ENCODE data around the gene MSMO1.

MSMO1 gene

GRCh38 chr4:165299399-165300060 lies 27.9 kb upstream of the MSMO1 start:
- Histone ChIP-seq H3K27me3 (ENCODE audit: insufficient read depth, low read length) (no peaks in the 10 kb centered on the region), H3K27ac (ENCODE audit: low read length) (no peak overlapping the region), H3K36me3 (ENCODE audit: insufficient read depth, low read depth, low read length) (peaks cover 17% of the 10 kb centered on the region), H3K9ac (ENCODE audit: low read depth, low read length) (no peak overlapping the region), H3K4me1 (ENCODE audit: insufficient read depth, low read length) (no peaks in the 10 kb centered on the region; the same call in 1 of the 2 replicates), H3K9me3 (ENCODE audit: insufficient read depth, low read depth, low read length) (no peaks in the 10 kb centered on the region), H3K4me3 (ENCODE audit: low read length) (no peak overlapping the region)

- no peaks in the 10 kb centered on the region for H3K27me3 ChIP-seq (ENCODE audit: insufficient read depth, low read length)
- no peaks in the 10 kb centered on the region for H3K9me3 ChIP-seq (ENCODE audit: insufficient read depth, low read depth, low read length)
- H3K4me3 ChIP-seq (ENCODE audit: low read length): no peak overlapping the region
- H3K27ac ChIP-seq (ENCODE audit: low read length): no peak overlapping the region
- no peaks in the 10 kb centered on the region for H3K4me1 ChIP-seq (ENCODE audit: insufficient read depth, low read length)
- no peak overlapping the region for H3K9ac ChIP-seq (ENCODE audit: low read depth, low read length)
- peaks cover 17% of the 10 kb centered on the region for H3K36me3 ChIP-seq (ENCODE audit: insufficient read depth, low read depth, low read length)
Observed at GRCh38 chr4:165301833-165302232, 25.6 kb upstream of the MSMO1 start.

GRCh38 chr4:165302658-165303057 lies 24.8 kb upstream of the MSMO1 start:
- H3K4me1 ChIP-seq (ENCODE audit: insufficient read depth, low read length): no peaks in the 10 kb centered on the region
- H3K36me3 ChIP-seq (ENCODE audit: insufficient read depth, low read depth, low read length): peaks cover 13% of the 10 kb centered on the region
- no peaks in the 10 kb centered on the region for H3K9me3 ChIP-seq (ENCODE audit: insufficient read depth, low read depth, low read length)
- no peak overlapping the region for H3K9ac ChIP-seq (ENCODE audit: low read depth, low read length)
- no peak overlapping the region for H3K4me3 ChIP-seq (ENCODE audit: low read length)
- H3K27ac ChIP-seq (ENCODE audit: low read length): no peak overlapping the region
- H3K27me3 ChIP-seq (ENCODE audit: insufficient read depth, low read length): no peaks in the 10 kb centered on the region

- Histone ChIP-seq H3K9ac (ENCODE audit: low read depth, low read length) (no peak overlapping the region), H3K4me1 (ENCODE audit: insufficient read depth, low read length) (no peaks in the 10 kb centered on the region), H3K36me3 (ENCODE audit: insufficient read depth, low read depth, low read length) (peaks cover 3% of the 10 kb centered on the region; the same call in 1 of the 2 replicates), H3K27me3 (ENCODE audit: insufficient read depth, low read length) (no peaks in the 10 kb centered on the region), H3K9me3 (ENCODE audit: insufficient read depth, low read depth, low read length) (peaks cover 3% of the 10 kb centered on the region; the same call in 1 of the 2 replicates), H3K27ac (ENCODE audit: low read length) (no peak overlapping the region), H3K4me3 (ENCODE audit: low read length) (no peak overlapping the region)
Observed at GRCh38 chr4:165308166-165308565, 19.3 kb upstream of the MSMO1 start.

- Histone ChIP-seq H3K27me3 (ENCODE audit: insufficient read depth, low read length) (no peaks in the 10 kb centered on the region), H3K27ac (ENCODE audit: low read length) (no peak overlapping the region), H3K4me3 (ENCODE audit: low read length) (no peak overlapping the region), H3K4me1 (ENCODE audit: insufficient read depth, low read length) (no peaks in the 10 kb centered on the region), H3K36me3 (ENCODE audit: insufficient read depth, low read depth, low read length) (peaks cover 3% of the 10 kb centered on the region; the same call in 1 of the 2 replicates), H3K9me3 (ENCODE audit: insufficient read depth, low read depth, low read length) (peaks cover 3% of the 10 kb centered on the region; the same call in 1 of the 2 replicates), H3K9ac (ENCODE audit: low read depth, low read length) (no peak overlapping the region)
Observed at GRCh38 chr4:165308606-165309005, 18.9 kb upstream of the MSMO1 start.

- Histone ChIP-seq H3K4me1 (ENCODE audit: insufficient read depth, low read length) (no peaks in the 10 kb centered on the region), H3K36me3 (ENCODE audit: insufficient read depth, low read depth, low read length) (peaks cover 3% of the 10 kb centered on the region; the same call in 1 of the 2 replicates), H3K9me3 (ENCODE audit: insufficient read depth, low read depth, low read length) (peaks cover 3% of the 10 kb centered on the region; the same call in 1 of the 2 replicates), H3K27me3 (ENCODE audit: insufficient read depth, low read length) (no peaks in the 10 kb centered on the region), H3K4me3 (ENCODE audit: low read length) (no peak overlapping the region), H3K9ac (ENCODE audit: low read depth, low read length) (no peak overlapping the region), H3K27ac (ENCODE audit: low read length) (no peak overlapping the region)
Observed at GRCh38 chr4:165309456-165309855, 18.0 kb upstream of the MSMO1 start.

GRCh38 chr4:165312506-165312905 lies 15.0 kb upstream of the MSMO1 start:
- Histone ChIP-seq H3K4me1 (ENCODE audit: insufficient read depth, low read length) (no peaks in the 10 kb centered on the region), H3K4me3 (ENCODE audit: low read length) (no peak overlapping the region), H3K36me3 (ENCODE audit: insufficient read depth, low read depth, low read length) (peaks cover 3% of the 10 kb centered on the region; the same call in 1 of the 2 replicates), H3K9ac (ENCODE audit: low read depth, low read length) (no peak overlapping the region), H3K27me3 (ENCODE audit: insufficient read depth, low read length) (no peaks in the 10 kb centered on the region), H3K9me3 (ENCODE audit: insufficient read depth, low read depth, low read length) (peaks cover 3% of the 10 kb centered on the region; the same call in 1 of the 2 replicates), H3K27ac (ENCODE audit: low read length) (no peak overlapping the region)

GRCh38 chr4:165319030-165319429 lies 8.4 kb upstream of the MSMO1 start:
- no peak overlapping the region for H3K27ac ChIP-seq (ENCODE audit: low read length)
- no peak overlapping the region for H3K4me3 ChIP-seq (ENCODE audit: low read length)
- no peak overlapping the region for H3K9ac ChIP-seq (ENCODE audit: low read depth, low read length)
- no peaks in the 10 kb centered on the region for H3K36me3 ChIP-seq (ENCODE audit: insufficient read depth, low read depth, low read length)
- H3K9me3 ChIP-seq (ENCODE audit: insufficient read depth, low read depth, low read length): no peaks in the 10 kb centered on the region
- H3K4me1 ChIP-seq (ENCODE audit: insufficient read depth, low read length): no peaks in the 10 kb centered on the region
- H3K27me3 ChIP-seq (ENCODE audit: insufficient read depth, low read length): no peaks in the 10 kb centered on the region

- no peak overlapping the region for H3K9ac ChIP-seq (ENCODE audit: low read depth, low read length)
- H3K36me3 ChIP-seq (ENCODE audit: insufficient read depth, low read depth, low read length): no peaks in the 10 kb centered on the region
- H3K27me3 ChIP-seq (ENCODE audit: insufficient read depth, low read length): no peaks in the 10 kb centered on the region
- no peaks in the 10 kb centered on the region for H3K9me3 ChIP-seq (ENCODE audit: insufficient read depth, low read depth, low read length)
- no peaks in the 10 kb centered on the region for H3K4me1 ChIP-seq (ENCODE audit: insufficient read depth, low read length)
- H3K4me3 ChIP-seq (ENCODE audit: low read length): no peak overlapping the region
- H3K27ac ChIP-seq (ENCODE audit: low read length): no peak overlapping the region
Observed at GRCh38 chr4:165319509-165319908, 8.0 kb upstream of the MSMO1 start.

- H3K4me1 ChIP-seq (ENCODE audit: insufficient read depth, low read length): peaks cover 11% of the 10 kb centered on the region
- H3K36me3 ChIP-seq (ENCODE audit: insufficient read depth, low read depth, low read length): no peaks in the 10 kb centered on the region
- no peaks in the 10 kb centered on the region for H3K9me3 ChIP-seq (ENCODE audit: insufficient read depth, low read depth, low read length)
- no peaks in the 10 kb centered on the region for H3K27me3 ChIP-seq (ENCODE audit: insufficient read depth, low read length)
- H3K9ac ChIP-seq (ENCODE audit: low read depth, low read length): no peak overlapping the region
- H3K4me3 ChIP-seq (ENCODE audit: low read length): no peak overlapping the region
- no peak overlapping the region for H3K27ac ChIP-seq (ENCODE audit: low read length)
Observed at GRCh38 chr4:165324236-165324917, 3.1 kb upstream of the MSMO1 start.

GRCh38 chr4:165324918-165325304 lies 2.6 kb upstream of the MSMO1 start:
- no peak overlapping the region for H3K27ac ChIP-seq (ENCODE audit: low read length)
- H3K4me3 ChIP-seq (ENCODE audit: low read length): no peak overlapping the region
- no peaks in the 10 kb centered on the region for H3K27me3 ChIP-seq (ENCODE audit: insufficient read depth, low read length)
- no peak overlapping the region for H3K9ac ChIP-seq (ENCODE audit: low read depth, low read length)
- peaks cover 11% of the 10 kb centered on the region for H3K4me1 ChIP-seq (ENCODE audit: insufficient read depth, low read length)
- no peaks in the 10 kb centered on the region for H3K9me3 ChIP-seq (ENCODE audit: insufficient read depth, low read depth, low read length)
- no peaks in the 10 kb centered on the region for H3K36me3 ChIP-seq (ENCODE audit: insufficient read depth, low read depth, low read length)

All from iPS-20b (cell line).